GM20000 (cell line): Measurements from ENCODE around the gene PIK3R3.

Experiments used
- DNase-seq: peaks from one replicate; pipeline ENCODE4 v3.0.0; 2012; ENCODE audit warnings: low spot score
- CTCF ChIP-seq: IDR thresholded peaks from 2 replicates; pipeline ENCODE4 v1.5.1; 2012; ENCODE audit warnings: mild to moderate bottlenecking, control low read depth; ENCODE audit errors: extremely low read depth, missing control alignments

Gene PIK3R3

GRCh38 chr1:46019348-46019747 is 113.1 kb downstream of the PIK3R3 start:
- DNase-seq = no peak
- no peak for TF ChIP-seq CTCF

- DNase-seq = no peak
- TF ChIP-seq CTCF = no peak
These were observed 114.4 kb downstream of the PIK3R3 start for GRCh38 chr1:46017876-46018503.

GRCh38 chr1:46013581-46013980 is 118.8 kb downstream of the PIK3R3 start:
- DNase-seq = no peak
- TF ChIP-seq CTCF = no peak

GRCh38 chr1:46012236-46012635 is 120.2 kb downstream of the PIK3R3 start:
- DNase-seq = no peak
- no peak for TF ChIP-seq CTCF

- no peak for TF ChIP-seq CTCF
- no peak for DNase-seq
These were observed 121.2 kb downstream of the PIK3R3 start for GRCh38 chr1:46011121-46011695.

- no peak for DNase-seq
- TF ChIP-seq CTCF = no peak
These were observed 121.8 kb downstream of the PIK3R3 start for GRCh38 chr1:46010611-46011010.

- no peak for DNase-seq
- TF ChIP-seq CTCF = no peak
These were observed 123.8 kb downstream of the PIK3R3 start for GRCh38 chr1:46008585-46008984.
